ENCODE measurements around the gene LRRC61.

Gene LRRC61

GRCh38 chr7:150332852-150333635, 9.9 kb downstream of the LRRC61 start:
- DNase-seq = no peak

GRCh38 chr7:150333659-150334058, 10.5 kb downstream of the LRRC61 start:
- DNase-seq = no peak

DNA sequence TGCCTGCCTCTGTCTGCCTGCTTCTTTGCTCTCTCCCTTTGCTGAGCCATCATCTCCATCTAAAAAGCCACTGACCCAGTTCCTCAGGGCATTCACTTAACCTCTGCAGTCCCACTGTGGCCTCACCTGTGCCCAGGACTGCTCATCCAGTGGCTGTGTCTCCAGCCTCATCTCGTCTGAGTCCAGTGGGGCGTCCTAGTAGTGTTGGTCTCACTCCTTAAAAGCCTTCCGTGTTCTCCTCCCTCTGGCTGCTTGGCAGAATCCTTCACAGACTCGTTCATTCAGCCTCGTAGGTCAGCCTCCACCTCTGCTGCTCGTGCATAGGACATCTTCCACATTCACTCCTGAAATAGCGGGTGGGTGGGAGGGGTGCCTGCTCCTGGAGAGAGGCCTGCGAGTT, 11.0 kb downstream of the LRRC61 start:
- no peak for DNase-seq

GRCh38 chr7:150335108-150335773, 12.1 kb downstream of the LRRC61 start:
- DNase-seq = no peak

DNA sequence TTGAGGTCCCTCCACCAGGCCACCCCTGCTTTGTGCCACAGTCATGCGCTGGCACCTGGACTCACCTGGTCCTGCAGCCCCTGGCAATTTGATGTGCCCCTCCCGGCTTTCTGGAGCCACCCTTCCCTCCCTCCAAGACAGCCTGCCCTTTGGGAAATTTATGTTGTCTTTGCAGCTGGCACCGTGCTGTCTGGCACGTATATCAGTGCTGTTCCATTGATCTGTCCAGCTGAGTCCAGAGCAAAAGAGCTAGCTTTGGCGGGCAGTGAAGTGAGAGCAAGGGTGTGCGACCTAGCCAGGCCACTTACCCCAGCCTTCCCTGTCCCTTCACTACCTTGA, 12.6 kb downstream of the LRRC61 start:
- DNase-seq = no peak

DNA sequence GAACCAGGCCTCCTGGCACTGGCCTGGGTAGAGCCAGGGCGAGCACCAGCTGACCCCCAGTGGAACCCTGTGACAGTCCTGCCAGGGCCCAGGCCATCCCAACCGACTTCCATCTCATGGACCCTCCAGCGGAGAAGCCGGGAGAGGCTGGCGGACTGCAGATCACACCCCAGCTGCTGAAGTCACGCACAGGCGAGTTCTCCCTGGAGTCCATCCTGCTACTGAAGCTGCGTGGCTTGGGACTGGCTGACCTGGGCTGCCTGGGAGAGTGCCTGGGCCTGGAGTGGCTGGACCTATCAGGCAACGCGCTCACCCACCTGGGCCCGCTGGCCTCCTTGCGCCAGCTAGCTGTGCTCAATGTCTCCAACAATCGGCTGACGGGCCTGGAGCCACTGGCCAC, 13.6 kb downstream of the LRRC61 start:
- DNase-seq = no peak

DNA sequence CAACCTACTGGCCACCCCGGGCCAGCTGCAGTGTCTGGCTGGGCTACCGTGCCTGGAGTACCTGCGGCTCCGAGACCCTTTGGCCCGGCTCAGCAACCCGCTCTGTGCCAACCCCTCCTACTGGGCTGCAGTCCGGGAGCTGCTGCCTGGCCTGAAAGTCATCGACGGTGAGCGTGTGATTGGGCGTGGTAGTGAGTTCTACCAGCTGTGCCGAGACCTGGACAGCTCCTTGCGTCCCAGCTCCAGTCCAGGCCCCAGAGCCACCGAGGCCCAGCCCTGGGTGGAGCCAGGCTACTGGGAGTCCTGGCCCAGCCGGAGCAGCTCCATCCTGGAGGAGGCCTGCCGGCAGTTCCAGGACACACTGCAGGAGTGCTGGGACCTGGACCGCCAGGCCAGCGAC, 14.0 kb downstream of the LRRC61 start:
- no peak for DNase-seq

DNA sequence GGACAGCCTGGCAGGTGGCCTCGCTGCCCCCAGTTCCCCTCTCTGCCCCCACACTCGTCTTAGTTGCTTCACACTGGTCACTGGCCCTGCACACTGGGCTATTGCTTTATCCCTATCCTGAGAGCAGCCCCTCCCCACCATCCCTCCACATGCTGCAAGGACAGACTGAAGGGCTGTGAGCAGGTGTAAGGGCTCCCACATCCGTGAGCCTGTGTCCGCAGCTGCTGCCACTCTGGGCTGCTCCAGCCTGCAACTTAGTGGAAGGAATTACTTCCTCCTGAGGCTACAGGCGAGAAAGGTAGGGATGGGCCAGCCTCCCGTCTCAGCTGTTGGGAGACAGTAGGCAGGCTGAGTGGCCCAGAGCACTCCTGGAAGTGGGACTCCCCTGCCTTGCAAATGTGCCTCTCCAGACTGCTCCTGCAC, 14.5 kb downstream of the LRRC61 start:
- no peak for DNase-seq

DNA sequence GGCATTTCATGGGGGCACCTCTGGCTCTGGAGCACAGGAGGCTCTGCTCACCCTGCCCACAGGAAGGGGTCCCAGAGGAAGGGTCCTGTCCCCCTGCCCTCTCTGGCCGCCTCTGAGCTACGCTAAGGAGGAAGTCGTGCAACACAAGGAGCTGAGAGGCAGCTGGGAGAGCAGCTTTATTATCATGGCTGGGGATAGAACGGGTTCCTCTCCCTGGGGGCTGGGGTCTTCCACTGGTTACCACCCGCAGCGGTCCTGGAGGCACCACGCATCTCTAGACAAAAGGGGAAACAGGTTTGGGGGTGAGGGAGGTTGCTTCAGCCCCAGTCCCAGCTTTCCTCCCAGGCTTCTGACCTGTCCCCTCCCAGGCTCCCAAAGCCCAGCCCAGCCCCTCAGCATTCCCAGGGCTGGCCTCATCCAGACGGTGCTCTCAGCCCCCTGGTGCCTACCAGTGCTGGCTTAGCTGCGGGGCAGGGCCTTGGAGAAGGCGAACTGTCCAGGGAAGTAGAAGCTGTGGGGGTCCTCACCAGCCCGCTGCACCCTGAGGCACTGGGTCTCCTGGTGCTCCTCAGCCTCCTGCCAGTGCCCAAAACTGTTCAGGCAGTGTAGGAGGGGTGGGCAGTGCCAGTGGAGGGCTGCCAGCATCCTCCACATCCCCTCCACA, 15.1 kb downstream of the LRRC61 start:
- no peak for DNase-seq

- DNase-seq = no peak
These were observed 16.3 kb downstream of the LRRC61 start for GRCh38 chr7:150339409-150339809.

- DNase-seq = peak; percentile 43
These were observed 17.0 kb downstream of the LRRC61 start for GRCh38 chr7:150340024-150340749.

GRCh38 chr7:150340875-150341262, 17.7 kb downstream of the LRRC61 start:
- no peak for DNase-seq

- no peak for DNase-seq
These were observed 18.3 kb downstream of the LRRC61 start, which contains the start of gene RARRES2 for GRCh38 chr7:150341263-150342120. Gene RARRES2, minus strand, starts transcription at chr7:150341629. Its CDS starts 1,020 bp downstream, at chr7:150340609.

DNA sequence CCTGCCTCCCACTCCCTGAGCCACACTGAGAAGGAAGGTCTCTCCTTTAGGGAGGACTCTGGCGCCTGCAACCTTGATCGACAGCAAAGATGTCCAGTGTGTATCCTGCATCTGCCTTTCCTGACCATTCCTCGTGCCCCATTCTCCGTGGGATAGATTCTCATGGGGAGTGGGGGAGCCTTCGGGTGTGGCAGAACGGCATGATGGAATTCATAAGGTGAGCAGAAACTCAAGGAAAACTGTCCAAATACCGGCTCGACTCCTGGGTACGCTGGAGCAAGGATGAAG, 18.9 kb downstream of the LRRC61 start:
- DNase-seq = no peak

GRCh38 chr7:150343225-150343624, 20.1 kb downstream of the LRRC61 start:
- DNase-seq = no peak

DNA sequence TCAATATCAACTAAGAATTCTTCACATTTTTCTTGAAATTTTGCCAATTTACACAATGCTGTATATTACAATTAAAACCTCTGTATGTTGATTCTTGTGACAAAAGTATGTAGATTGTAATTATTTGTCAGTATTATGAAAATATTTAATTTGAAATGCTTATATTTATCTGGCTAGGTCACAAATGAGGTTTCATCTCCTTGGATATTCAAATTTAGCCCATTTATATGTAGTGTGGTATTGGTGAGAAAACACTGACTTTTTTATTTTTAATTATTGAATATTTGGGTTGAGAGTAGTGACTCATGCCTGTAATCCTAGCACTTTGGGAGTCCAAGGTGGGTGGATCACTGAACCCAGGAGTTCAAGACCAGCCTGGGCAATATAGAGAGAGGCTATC, 21.1 kb downstream of the LRRC61 start:
- no peak for DNase-seq

DNA sequence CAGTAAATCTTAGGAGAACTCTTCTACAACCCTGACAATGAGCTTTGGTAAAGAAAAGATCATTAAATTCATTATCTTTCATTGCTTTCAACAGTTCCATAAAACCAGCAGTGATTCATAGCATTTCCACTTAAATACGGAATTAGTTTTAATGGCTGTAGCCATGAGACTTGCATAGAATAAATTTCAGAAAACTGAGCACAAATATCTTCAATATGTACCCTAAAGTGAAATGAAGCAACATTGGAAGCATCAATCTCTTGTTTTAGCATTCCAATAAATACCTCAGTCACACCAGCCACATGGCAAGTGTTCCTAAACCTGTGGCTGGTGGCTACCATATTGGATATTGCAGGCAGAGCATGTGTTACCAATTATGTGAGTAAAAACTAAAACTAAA, 21.9 kb downstream of the LRRC61 start:
- no peak for DNase-seq

DNA sequence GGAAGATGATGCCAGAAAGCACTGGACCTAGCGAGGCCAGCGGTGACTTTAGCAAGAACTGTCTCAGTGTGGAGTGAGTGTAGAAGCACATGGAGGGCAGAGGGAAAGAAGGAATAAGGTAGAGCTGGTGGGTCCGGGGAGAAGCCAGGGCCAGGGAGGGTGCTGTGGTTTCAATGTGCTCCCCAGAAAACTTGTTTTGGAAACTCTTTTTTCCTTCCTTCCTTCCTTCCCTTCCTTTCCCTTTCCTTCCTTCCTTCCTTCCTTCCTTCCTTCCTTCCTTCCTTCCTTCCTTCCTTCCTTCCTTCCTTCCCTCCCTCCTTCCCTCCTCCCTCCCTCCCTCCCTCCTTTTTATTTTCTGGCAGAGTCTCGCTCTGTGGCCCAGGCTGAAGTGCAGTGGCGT, 23.8 kb downstream of the LRRC61 start:
- no peak for DNase-seq

DNA sequence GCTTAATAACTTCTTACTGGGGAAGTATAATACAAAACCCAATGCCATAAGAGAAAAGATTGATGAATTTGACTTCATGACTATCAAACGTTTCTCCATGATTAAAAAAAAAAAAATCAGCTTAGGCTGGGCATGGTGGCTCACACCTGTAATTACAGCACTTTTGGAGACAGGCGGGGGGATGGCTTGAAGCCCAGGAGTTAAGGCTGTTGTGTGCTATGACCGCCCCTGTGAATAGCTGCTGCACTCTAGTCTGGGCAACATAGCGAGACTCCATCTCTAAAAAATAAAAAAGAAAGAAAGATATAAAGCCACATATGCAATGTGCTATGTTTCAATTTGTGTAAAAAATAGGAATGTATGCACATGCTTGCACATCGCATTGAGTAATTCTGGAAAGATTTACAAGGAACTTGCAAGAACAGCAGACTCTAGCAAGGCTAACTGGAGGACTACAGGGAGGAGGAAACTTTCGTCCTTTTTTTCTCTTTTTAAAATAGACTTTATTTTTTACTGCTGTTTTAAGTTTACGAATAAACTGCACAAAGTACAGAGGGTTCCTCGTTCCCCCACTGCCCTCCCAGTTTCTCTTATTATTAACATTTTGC, 28.5 kb downstream of the LRRC61 start:
- DNase-seq = no peak

GRCh38 chr7:150355666-150356059, 32.5 kb downstream of the LRRC61 start:
- DNase-seq = no peak

DNA sequence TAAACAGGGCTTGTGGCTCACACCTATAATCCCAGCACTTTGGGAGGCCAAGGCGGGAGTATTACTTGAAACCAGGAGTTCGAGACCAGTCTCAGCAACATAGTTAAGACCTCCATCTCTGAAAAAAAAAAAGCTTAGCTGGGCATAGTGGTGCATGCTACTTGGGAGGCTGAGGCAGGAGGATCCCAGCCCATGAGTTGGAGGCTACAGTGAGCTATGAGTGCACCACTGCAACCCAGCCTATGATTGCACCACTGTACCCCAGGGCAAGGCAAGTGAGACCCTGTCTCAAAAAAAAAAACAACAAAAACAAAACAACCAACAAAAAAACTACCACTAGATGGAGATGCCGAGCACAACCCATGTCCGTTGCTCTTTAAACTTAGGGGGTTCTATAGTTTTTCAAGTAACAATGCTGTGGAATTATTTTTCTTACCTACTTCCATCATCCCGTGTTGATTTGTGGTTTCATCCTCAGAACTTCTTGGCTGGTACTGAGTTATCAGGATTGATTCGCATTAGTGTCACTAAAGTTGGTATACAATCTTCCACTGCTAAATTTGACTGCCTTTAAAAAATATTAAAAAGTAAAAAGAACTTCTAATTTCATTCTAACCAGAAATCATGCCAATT, 33.2 kb downstream of the LRRC61 start:
- DNase-seq = peak; percentile 80

- peak; percentile 58 for DNase-seq
These were observed 34.1 kb downstream of the LRRC61 start for GRCh38 chr7:150357270-150357669.
